GM12872 (cell line): ENCODE data around the gene CNIH3.

Experiments used
- TF ChIP-seq, protein P1 (sequence below): IDR thresholded peaks from 3 replicates; pipeline ENCODE4 v1.5.1; 2011; ENCODE audit warnings: low read depth, mild to moderate bottlenecking, low read length, moderate library complexity; ENCODE audit not compliant: insufficient read depth

CNIH3 gene

GRCh38 chr1:224691148-224691925, 75.2 kb downstream of the CNIH3 start:
- TF ChIP-seq, protein P1, sequence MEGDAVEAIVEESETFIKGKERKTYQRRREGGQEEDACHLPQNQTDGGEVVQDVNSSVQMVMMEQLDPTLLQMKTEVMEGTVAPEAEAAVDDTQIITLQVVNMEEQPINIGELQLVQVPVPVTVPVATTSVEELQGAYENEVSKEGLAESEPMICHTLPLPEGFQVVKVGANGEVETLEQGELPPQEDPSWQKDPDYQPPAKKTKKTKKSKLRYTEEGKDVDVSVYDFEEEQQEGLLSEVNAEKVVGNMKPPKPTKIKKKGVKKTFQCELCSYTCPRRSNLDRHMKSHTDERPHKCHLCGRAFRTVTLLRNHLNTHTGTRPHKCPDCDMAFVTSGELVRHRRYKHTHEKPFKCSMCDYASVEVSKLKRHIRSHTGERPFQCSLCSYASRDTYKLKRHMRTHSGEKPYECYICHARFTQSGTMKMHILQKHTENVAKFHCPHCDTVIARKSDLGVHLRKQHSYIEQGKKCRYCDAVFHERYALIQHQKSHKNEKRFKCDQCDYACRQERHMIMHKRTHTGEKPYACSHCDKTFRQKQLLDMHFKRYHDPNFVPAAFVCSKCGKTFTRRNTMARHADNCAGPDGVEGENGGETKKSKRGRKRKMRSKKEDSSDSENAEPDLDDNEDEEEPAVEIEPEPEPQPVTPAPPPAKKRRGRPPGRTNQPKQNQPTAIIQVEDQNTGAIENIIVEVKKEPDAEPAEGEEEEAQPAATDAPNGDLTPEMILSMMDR = no peak

DNA sequence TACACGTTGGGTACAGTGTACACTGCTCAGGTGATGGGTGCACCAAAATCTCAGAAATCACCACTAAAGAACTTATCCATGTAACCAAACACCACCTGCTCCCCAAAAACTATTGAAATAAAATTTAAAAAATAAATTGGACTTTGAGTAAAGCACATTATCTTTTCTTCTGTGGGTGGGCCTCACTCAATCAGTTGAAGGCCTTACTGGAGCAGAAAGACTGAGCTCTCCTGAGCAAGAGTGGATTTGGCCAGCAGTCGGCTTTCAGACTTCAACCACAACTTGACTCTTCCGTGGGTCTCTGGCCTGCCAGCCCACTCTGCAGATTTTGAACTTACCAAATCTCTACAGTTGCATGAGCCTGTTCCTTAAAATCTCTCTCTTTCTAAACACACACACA, 78.9 kb downstream of the CNIH3 start:
- TF ChIP-seq, protein P1 = no peak

- TF ChIP-seq, protein P1 = no peak
These were observed 79.9 kb downstream of the CNIH3 start for GRCh38 chr1:224696021-224696420.

GRCh38 chr1:224696891-224697765, 81.0 kb downstream of the CNIH3 start:
- TF ChIP-seq, protein P1 = no peak

GRCh38 chr1:224698015-224698451, 81.9 kb downstream of the CNIH3 start:
- TF ChIP-seq, protein P1 = no peak

DNA sequence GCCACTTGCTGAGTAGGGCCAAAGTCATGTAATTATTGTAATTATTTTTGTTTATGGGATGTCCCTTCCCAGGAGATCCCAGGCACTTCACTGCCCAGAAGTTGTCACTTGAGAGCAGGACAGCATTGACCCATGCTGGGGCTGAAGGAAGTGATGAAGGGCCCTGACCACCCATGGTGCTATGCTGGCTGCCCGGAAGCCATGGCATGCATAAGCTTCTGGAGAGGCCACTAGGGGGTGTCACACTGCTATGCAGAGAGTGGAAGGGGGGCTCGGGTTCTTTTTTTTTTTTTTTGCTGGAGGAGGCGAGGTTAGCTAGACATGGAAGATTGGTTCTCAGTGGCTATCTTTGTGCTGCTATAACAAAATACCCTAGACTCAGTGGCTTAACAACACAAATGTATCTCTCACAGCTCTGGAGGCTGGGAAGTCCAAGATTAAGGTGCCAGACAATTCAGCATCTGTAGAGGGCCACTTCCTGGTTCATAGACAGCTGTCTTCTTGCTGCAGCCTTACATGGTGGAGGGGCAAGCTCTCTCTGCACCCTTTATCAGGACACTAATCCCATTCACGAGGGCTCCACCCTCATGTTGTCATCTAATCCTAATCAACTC, 84.9 kb downstream of the CNIH3 start:
- TF ChIP-seq, protein P1 = peak; percentile 78

DNA sequence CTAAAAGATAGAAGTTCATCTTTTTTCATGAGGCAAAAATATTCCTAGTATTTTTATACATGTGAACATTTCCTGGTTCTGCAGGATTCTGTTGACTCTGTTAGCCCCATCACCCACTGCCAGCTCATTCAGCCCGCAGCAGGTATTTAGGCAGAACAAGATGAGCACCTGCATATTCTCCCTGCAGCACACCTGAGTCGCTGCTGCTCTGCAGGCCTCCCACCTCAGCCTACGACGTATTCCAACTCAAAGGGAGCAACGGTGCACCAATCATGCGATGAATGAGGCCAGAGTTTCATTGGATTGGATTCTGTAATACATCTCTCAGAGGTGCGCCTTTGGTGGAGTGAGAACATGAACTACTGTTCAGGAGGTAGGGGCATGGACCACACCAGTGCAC, 87.6 kb downstream of the CNIH3 start:
- TF ChIP-seq, protein P1 = no peak
